MCF 10A (cell line): ENCODE measurements around the gene ZHX3. TPM values are rescaled to one million over a fixed set of nuclear protein-coding genes. Genes with fewer than 3 reads are reported as not detected.

ENCODE experiments used
- BruUV-seq: library from RNA; stranded (reverse); fragments of 400-500 nt; replicated peaks from 2 replicates; lab custom pipeline; 2021; lab: Mats Ljungman, UMichigan
- CTCF ChIA-PET: fragments of 300-600 bp; sonication (Branson Sonifier 250); formaldehyde crosslinking; extraction: SDS; loops from one replicate; lab custom pipeline; 2021; ENCODE audit warnings: antibody characterized with exemption, inconsistent platforms; lab: Yijun Ruan, JAX
- POLR2A ChIA-PET: fragments of 300-600, 350-650 bp; sonication (Branson Sonifier 250); formaldehyde crosslinking; extraction: SDS; loops from one replicate; lab custom pipeline; 2020; ENCODE audit warnings: antibody characterized with exemption, inconsistent platforms; lab: Yijun Ruan, JAX
- DNase-seq: peaks from one replicate; pipeline ENCODE4 v3.0.0-alpha.2; 2018; ENCODE audit not compliant: unreplicated experiment
- H3K27ac Mint-ChIP-seq: one replicate; pipeline ENCODE4 v1.8.0; 2022; ENCODE audit warnings: mild to moderate bottlenecking, low read depth, mixed read lengths; ENCODE audit not compliant: unreplicated experiment
- H3K27me3 Mint-ChIP-seq: one replicate; pipeline ENCODE4 v1.8.0; 2022; ENCODE audit warnings: mixed read lengths; ENCODE audit not compliant: insufficient read depth, unreplicated experiment
- H3K36me3 Mint-ChIP-seq: one replicate; pipeline ENCODE4 v1.8.0; 2022; ENCODE audit warnings: mild to moderate bottlenecking, moderate library complexity, mixed read lengths; ENCODE audit not compliant: insufficient read depth, unreplicated experiment
- H3K4me1 Mint-ChIP-seq: one replicate; pipeline ENCODE4 v1.8.0; 2022; ENCODE audit warnings: mixed read lengths; ENCODE audit not compliant: insufficient read depth, unreplicated experiment
- H3K4me3 Mint-ChIP-seq: one replicate; pipeline ENCODE4 v1.8.0; 2022; ENCODE audit warnings: mild to moderate bottlenecking, moderate library complexity, mixed read lengths; ENCODE audit not compliant: unreplicated experiment
- H3K9me3 Mint-ChIP-seq: one replicate; pipeline ENCODE4 v1.8.0; 2022; ENCODE audit warnings: mixed read lengths; ENCODE audit not compliant: unreplicated experiment
- intact Hi-C: fragments of 100-400 bp; cut with micrococcal nuclease; formaldehyde crosslinking; loops from 2 replicates; pipeline ENCODE4 v1.14.1; 2022
- total RNA-seq: library from RNA; stranded (reverse); gene quantifications from 2 replicates; pipeline ENCODE4 v1.2.3, GENCODE V29; 2022
- TF ChIP-seq, protein P1 (sequence below): fragments of 200-600 bp; IDR thresholded peaks from one replicate; pipeline ENCODE4 v1.8.0; 2022; ENCODE audit warnings: antibody characterized with exemption, mild to moderate bottlenecking; ENCODE audit not compliant: unreplicated experiment

Gene ZHX3
- total RNA-seq, 1 experiment from 2014 or later = 34.1 TPM

DNA sequence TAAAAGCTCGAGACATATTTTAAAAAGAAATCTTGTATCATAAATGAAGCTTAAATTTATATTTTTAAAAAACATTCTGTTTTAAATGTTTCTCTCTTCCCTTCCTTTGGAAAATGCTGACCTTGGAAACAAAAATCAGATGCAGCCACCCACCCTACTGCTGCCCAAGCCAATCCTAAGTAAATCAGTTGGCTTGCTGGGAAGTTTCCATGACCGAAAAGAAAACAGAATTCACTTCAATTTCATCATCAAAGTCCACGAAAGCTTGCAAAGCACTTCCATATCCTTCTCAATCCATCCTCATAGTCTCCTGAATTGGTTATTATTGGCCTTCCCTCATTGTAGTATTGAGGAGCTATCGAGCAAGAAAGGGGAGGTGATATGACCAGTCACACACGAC, 100.1 kb downstream of the ZHX3 start:
- no peaks in the 10 kb centered on the region for H3K9me3 Mint-ChIP-seq
- TF ChIP-seq, protein P1, sequence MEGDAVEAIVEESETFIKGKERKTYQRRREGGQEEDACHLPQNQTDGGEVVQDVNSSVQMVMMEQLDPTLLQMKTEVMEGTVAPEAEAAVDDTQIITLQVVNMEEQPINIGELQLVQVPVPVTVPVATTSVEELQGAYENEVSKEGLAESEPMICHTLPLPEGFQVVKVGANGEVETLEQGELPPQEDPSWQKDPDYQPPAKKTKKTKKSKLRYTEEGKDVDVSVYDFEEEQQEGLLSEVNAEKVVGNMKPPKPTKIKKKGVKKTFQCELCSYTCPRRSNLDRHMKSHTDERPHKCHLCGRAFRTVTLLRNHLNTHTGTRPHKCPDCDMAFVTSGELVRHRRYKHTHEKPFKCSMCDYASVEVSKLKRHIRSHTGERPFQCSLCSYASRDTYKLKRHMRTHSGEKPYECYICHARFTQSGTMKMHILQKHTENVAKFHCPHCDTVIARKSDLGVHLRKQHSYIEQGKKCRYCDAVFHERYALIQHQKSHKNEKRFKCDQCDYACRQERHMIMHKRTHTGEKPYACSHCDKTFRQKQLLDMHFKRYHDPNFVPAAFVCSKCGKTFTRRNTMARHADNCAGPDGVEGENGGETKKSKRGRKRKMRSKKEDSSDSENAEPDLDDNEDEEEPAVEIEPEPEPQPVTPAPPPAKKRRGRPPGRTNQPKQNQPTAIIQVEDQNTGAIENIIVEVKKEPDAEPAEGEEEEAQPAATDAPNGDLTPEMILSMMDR = no peak
- H3K36me3 Mint-ChIP-seq = no peaks in the 10 kb centered on the region
- intact Hi-C loops = no loop called here
- H3K4me1 Mint-ChIP-seq = peaks cover 21% of the 10 kb centered on the region
- H3K27ac Mint-ChIP-seq = no peak overlapping the region
- ChIA-PET CTCF (interaction anchor here (0.6 to 4.0 kb wide), 7 partner anchors 12 to 227 kb away, joined by 3 to 37 read pairs (median 3); no protein-coding TSS in a partner anchor), POLR2A (interaction anchor here (0.6 to 1.0 kb wide), 2 partner anchors 15 to 28 kb away, joined by 3 to 4 read pairs; no protein-coding TSS in a partner anchor)
- DNase-seq = no peak
- no TSS peak for BruUV-seq
- H3K27me3 Mint-ChIP-seq = no peaks in the 10 kb centered on the region
- H3K4me3 Mint-ChIP-seq = no peak overlapping the region

DNA sequence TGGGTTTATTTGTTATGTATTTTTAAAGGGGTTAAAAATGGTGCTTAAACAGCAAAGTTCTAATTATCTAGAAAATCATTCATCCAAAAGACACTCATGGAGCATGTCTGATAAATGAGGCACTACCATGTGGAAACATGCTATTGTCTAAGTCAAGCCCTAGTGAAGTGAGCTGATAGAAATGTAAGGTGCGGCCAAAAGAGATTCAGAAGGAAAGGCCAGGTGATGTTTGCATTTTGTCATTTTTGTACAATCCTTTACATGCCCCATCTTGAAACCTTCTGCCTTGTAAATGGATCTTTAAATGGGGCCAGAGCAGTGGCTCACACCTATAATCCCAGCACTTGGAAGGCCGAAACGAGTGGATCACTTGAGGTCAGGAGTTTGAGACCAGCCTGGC, 102.9 kb downstream of the ZHX3 start:
- BruUV-seq = no TSS peak
- ChIA-PET POLR2A (interaction anchor here (1.0 to 1.1 kb wide), 3 partner anchors 9 to 18 kb away, joined by 3 to 5 read pairs (median 3); no protein-coding TSS in a partner anchor), CTCF (interaction anchor here (1.0 to 1.6 kb wide), 3 partner anchors 17 to 126 kb away, joined by 3 to 5 read pairs (median 3); partner anchors contain the start of gene LPIN3)
- H3K36me3 Mint-ChIP-seq = no peaks in the 10 kb centered on the region
- TF ChIP-seq, protein P1 = no peak
- H3K4me1 Mint-ChIP-seq = peaks cover 11% of the 10 kb centered on the region
- DNase-seq = no peak
- intact Hi-C loops = no loop called here
- no peak overlapping the region for H3K4me3 Mint-ChIP-seq
- H3K27me3 Mint-ChIP-seq = no peaks in the 10 kb centered on the region
- H3K9me3 Mint-ChIP-seq = no peaks in the 10 kb centered on the region
- H3K27ac Mint-ChIP-seq = no peak overlapping the region

DNA sequence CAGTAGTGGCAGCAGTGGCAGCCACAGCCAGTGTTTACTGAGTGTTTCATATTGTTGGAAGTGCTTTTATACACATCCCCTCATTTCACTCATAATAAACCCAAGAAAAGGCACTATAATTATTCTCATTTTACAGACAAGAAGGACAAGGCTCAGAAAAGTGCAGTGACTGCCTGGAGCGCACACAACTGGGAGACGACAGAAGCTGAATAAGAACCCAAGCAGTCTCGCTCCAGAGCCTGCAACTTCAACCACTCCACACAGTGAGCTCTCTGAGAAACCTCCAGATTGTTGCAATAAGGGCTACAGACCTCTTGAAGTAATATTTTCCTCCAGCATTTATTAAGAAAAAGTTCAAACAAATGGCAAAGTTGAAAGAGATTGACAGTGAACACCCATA, 103.3 kb downstream of the ZHX3 start:
- no TSS peak for BruUV-seq
- TF ChIP-seq, protein P1 = no peak
- peaks cover 11% of the 10 kb centered on the region for H3K4me1 Mint-ChIP-seq
- CTCF ChIA-PET = interaction anchor here (0.5 to 1.6 kb wide), 7 partner anchors 10 to 193 kb away, joined by 3 to 6 read pairs (median 3); partner anchors contain the start of gene LPIN3
- intact Hi-C loops = no loop called here
- no peaks in the 10 kb centered on the region for H3K36me3 Mint-ChIP-seq
- no peak for DNase-seq
- POLR2A ChIA-PET = interaction anchor here (0.9 to 1.3 kb wide), 5 partner anchors 9 to 115 kb away, joined by 3 to 6 read pairs (median 3); no protein-coding TSS in a partner anchor
- no peaks in the 10 kb centered on the region for H3K9me3 Mint-ChIP-seq
- H3K4me3 Mint-ChIP-seq = no peak overlapping the region
- no peak overlapping the region for H3K27ac Mint-ChIP-seq
- no peaks in the 10 kb centered on the region for H3K27me3 Mint-ChIP-seq

DNA sequence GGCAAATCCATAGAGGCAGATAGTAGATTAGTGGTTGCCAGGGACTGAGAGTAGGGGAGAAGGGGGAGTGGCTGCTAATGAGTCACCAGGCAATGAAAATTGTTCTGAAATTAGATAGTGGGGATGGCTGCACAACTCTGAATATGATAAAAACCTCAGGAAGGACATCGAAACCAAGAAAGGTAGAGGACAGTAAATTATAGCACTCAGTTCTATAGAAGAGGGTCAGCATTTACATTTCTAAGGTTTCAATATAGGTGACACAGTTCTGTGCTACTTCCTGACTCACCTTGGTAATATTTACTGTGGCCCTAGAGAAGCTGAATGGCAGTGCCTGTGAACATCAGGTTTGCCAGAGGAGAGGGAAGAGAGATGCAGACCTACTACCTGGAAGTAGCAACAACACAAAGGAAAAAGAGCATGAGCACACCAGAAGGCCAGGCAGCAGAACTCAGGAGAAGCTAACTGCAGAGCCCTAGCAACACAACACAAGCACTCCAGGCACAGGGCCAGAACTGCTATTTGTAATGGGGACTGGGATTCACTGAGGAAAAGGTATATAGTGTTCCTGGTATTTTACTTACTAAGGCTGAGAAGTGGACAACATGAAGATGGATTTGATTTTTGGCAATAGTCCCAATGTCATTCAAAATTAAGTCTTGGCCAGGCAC, 104.2 kb downstream of the ZHX3 start:
- peaks cover 11% of the 10 kb centered on the region for H3K4me1 Mint-ChIP-seq
- H3K4me3 Mint-ChIP-seq = no peak overlapping the region
- intact Hi-C loops = no loop called here
- ChIA-PET CTCF (interaction anchor here (0.7 to 1.6 kb wide), 6 partner anchors 11 to 192 kb away, joined by 3 to 6 read pairs (median 4); partner anchors contain the start of gene LPIN3), POLR2A (interaction anchor here (0.9 to 1.3 kb wide), 2 partner anchors 9 to 116 kb away, joined by 3 to 6 read pairs; no protein-coding TSS in a partner anchor)
- H3K27ac Mint-ChIP-seq = no peak overlapping the region
- DNase-seq = peak; percentile 24
- BruUV-seq = no TSS peak
- TF ChIP-seq, protein P1 = no peak
- H3K36me3 Mint-ChIP-seq = no peaks in the 10 kb centered on the region
- no peaks in the 10 kb centered on the region for H3K9me3 Mint-ChIP-seq
- H3K27me3 Mint-ChIP-seq = no peaks in the 10 kb centered on the region
